MG63 (cell line): ENCODE measurements around the gene ATF6B. TPM values are rescaled to one million over a fixed set of nuclear protein-coding genes. Genes with fewer than 3 reads are reported as not detected.
"Not testable (repeated sequence)": the region's sequence is repeated elsewhere in the genome, so short reads cannot be mapped to it uniquely, and the experiment has no call there.

Source experiments
- DNase-seq: peaks from one replicate; pipeline ENCODE4 v3.0.0-alpha.2; 2020
- H3K27me3 ChIP-seq: fragments of 250-450 bp; sonication (Bioruptor Pico); 2 replicates; pipeline ENCODE4 v1.5.1; 2020; ENCODE audit warnings: mild to moderate bottlenecking, moderate library complexity
- H3K36me3 ChIP-seq: fragments of 250-450 bp; sonication (Bioruptor Pico); 2 replicates; pipeline ENCODE4 v1.5.1; 2020; ENCODE audit warnings: mild to moderate bottlenecking, moderate library complexity
- H3K4me3 ChIP-seq: fragments of 250-450 bp; sonication (Bioruptor Pico); 2 replicates; pipeline ENCODE4 v1.5.1; 2020; ENCODE audit warnings: mild to moderate bottlenecking, moderate library complexity
- H3K9me3 ChIP-seq: fragments of 250-450 bp; sonication (Bioruptor Pico); 2 replicates; pipeline ENCODE4 v1.5.1; 2020; ENCODE audit warnings: mild to moderate bottlenecking, moderate library complexity
- total RNA-seq: library from RNA; depleted of rRNA; stranded (reverse); fragments of >200 nt; shearing (Covaris generic); gene quantifications from 2 replicates; pipeline ENCODE4 v1.2.3, GENCODE V29; 2014; ENCODE audit warnings: low replicate concordance

Gene ATF6B
- total RNA-seq, 1 experiment from 2014 or later: 7.5 TPM

- peak; percentile 78 for DNase-seq
- H3K36me3 ChIP-seq: no peaks in the 10 kb centered on the region
- no peaks in the 10 kb centered on the region for H3K27me3 ChIP-seq
- H3K4me3 ChIP-seq: no peak overlapping the region
- no peaks in the 10 kb centered on the region for H3K9me3 ChIP-seq
Measured at GRCh38 chr6:32082935-32083334, 45.1 kb downstream of the ATF6B start.

DNA sequence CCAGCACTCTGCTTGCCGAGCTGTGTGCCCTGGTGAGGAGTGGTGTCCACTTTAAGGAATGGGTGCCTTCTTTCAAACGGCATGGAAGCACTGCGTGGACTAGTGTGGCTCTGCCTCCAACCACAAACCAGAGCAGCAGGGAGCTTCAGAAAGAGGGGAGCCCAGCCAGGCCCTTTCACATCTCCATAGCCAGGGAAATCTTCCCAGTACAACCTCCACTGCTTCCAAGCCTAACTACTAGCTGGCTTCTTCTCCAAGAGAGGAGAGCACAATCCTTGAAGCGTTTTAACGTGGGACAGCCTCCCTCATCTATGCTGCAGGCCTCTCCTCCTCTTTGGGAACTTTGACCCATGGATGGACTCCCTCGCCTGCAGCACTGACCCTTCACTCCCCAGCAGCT is 45.6 kb downstream of the ATF6B start:
- no peak for DNase-seq

GRCh38 chr6:32081168-32081990 is 46.7 kb downstream of the ATF6B start:
- no peak overlapping the region for H3K4me3 ChIP-seq
- no peaks in the 10 kb centered on the region for H3K36me3 ChIP-seq
- H3K27me3 ChIP-seq: no peaks in the 10 kb centered on the region
- DNase-seq: peak; percentile 93
- no peaks in the 10 kb centered on the region for H3K9me3 ChIP-seq

More for the DNA sequence above, 45.6 kb downstream of the ATF6B start:
- H3K27me3 ChIP-seq: no peaks in the 10 kb centered on the region
- H3K9me3 ChIP-seq: no peaks in the 10 kb centered on the region
- H3K4me3 ChIP-seq: no peak overlapping the region
- no peaks in the 10 kb centered on the region for H3K36me3 ChIP-seq

DNA sequence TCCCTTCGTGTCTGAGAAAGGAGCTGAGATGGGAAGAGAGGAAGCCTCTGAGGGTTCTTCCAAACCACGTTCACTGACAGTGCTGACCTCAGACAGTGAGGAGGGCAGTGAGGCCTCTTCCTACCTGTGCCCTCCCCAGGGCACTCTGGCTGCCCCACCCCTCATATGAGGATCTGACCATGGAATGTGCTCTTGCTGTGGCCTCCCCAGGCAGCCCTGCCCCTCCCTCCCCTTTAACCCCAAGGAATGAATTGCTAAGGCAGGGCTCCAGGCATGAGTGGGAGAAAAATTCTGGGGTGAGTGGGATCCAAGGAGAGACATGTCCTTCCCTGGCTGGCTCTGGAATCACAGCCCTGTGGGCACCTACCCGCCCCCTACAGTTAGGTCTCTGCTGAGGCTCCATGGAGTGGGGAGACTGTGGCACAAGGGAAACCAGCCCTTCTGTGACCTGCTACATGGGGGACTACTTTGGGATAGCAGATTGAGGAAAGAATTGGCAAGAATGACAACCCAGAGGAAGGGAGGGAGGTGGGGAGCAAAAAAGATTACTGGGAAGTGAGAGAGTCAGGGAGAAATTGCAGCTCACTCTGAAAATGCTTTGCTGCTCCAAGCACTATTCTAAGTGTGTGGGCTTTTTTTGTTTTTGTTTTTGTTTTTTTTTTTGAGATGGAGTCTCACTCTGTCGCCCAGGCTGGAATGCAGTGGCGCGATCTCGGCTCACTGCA is 48.3 kb downstream of the ATF6B start:
- peak; percentile 23 for DNase-seq
- no peak overlapping the region for H3K4me3 ChIP-seq
- H3K36me3 ChIP-seq: no peaks in the 10 kb centered on the region
- no peaks in the 10 kb centered on the region for H3K27me3 ChIP-seq
- no peaks in the 10 kb centered on the region for H3K9me3 ChIP-seq

GRCh38 chr6:32076321-32076809 is 51.7 kb downstream of the ATF6B start:
- H3K4me3 ChIP-seq: no peak overlapping the region
- no peaks in the 10 kb centered on the region for H3K27me3 ChIP-seq
- peak; percentile 81 for DNase-seq
- H3K36me3 ChIP-seq: no peaks in the 10 kb centered on the region
- no peaks in the 10 kb centered on the region for H3K9me3 ChIP-seq

DNA sequence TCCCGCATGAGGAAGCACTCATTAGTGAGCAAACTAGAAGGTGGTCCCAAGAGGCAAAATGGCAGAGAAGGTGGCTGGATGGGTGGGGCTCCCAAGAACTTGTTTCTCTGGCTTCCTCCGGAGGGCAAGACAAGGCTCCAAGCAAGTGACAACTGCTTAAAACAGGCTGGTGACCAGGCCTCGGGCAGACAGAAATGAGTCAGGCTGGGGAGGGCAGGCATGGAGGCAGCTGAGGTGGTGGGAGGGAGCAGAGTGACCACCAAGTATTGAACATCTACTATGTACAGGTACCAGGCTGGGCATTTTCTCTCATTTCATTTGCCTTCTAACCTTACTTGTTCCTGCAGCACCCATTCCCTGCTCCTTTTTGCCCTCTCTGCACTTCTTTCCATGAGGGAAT is 52.3 kb downstream of the ATF6B start:
- H3K9me3 ChIP-seq: no peaks in the 10 kb centered on the region
- H3K4me3 ChIP-seq: no peak overlapping the region
- no peaks in the 10 kb centered on the region for H3K27me3 ChIP-seq
- no peaks in the 10 kb centered on the region for H3K36me3 ChIP-seq
- DNase-seq: no peak

DNA sequence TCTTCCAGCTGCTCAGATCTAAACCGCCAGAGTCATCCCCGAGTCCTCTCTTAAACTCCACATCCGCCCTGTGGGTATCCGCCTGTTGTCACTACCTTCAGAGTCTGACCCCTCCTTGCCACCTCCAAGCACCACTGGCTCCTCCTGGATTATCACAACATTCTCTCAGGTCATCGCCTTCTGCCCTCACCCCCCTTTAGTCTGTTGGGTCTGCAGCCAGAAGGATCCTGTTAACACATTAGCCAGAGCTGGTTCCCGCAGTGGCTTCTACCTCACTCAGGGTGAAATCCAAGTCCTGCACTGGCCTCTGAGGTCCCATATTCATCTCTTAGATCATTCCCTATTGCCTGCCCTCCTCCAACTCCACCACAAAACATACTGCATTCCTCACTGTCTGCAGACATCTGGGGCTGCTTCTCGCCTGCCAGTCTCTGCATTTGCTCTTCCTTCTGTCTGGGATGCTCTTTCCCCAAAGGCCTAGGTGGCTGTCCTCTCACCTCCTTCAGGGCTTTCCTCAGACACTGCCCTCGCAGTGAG is 53.0 kb downstream of the ATF6B start:
- Histone ChIP-seq H3K9me3 (no peaks in the 10 kb centered on the region), H3K4me3 (no peak overlapping the region), H3K36me3 (no peaks in the 10 kb centered on the region), H3K27me3 (no peaks in the 10 kb centered on the region)
- DNase-seq: no peak

DNA sequence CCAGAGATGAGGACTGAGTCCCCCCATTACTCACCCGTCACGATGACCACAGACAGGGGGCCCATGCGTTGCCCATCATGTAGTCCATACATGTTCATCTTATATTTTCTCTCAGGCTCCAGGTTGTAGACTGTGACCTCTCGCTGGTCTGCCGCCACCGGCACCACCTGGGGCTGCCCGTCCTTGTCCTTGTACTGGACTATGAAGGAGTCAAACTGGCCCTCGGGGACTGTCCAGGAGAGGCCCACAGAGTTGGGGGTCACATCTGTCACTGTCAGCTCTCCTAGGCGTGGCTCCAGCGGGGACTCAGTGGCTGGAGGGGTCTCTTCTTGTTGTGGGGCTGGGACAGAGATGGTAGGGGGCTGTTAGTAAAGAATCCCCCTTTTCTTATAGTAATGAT is 54.4 kb downstream of the ATF6B start:
- H3K27me3 ChIP-seq: no peaks in the 10 kb centered on the region
- no peaks in the 10 kb centered on the region for H3K9me3 ChIP-seq
- no peak overlapping the region for H3K4me3 ChIP-seq
- DNase-seq: no peak
- no peaks in the 10 kb centered on the region for H3K36me3 ChIP-seq

DNA sequence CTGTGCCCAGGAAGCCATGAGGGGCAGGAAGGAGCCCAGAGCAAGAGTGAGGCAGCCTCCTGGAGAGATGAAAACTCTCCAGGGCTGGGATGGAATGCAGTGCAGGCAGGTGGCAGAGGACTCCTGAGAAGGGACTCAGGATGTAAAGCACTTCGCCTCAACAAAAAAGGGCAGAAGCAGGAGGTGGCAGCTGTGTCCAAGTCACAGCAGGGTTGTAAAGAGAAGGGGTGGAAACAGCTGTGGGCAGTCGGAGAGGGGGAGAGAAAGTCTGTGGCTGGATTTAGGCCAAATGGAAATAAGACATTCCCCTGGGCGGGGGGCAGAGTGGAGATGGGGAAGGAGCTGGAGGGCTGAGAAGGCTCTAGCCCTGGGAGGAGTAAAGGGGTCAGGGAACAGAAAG is 54.9 kb downstream of the ATF6B start:
- no peaks in the 10 kb centered on the region for H3K27me3 ChIP-seq
- H3K36me3 ChIP-seq: no peaks in the 10 kb centered on the region
- H3K4me3 ChIP-seq: no peak overlapping the region
- DNase-seq: no peak
- no peaks in the 10 kb centered on the region for H3K9me3 ChIP-seq

DNA sequence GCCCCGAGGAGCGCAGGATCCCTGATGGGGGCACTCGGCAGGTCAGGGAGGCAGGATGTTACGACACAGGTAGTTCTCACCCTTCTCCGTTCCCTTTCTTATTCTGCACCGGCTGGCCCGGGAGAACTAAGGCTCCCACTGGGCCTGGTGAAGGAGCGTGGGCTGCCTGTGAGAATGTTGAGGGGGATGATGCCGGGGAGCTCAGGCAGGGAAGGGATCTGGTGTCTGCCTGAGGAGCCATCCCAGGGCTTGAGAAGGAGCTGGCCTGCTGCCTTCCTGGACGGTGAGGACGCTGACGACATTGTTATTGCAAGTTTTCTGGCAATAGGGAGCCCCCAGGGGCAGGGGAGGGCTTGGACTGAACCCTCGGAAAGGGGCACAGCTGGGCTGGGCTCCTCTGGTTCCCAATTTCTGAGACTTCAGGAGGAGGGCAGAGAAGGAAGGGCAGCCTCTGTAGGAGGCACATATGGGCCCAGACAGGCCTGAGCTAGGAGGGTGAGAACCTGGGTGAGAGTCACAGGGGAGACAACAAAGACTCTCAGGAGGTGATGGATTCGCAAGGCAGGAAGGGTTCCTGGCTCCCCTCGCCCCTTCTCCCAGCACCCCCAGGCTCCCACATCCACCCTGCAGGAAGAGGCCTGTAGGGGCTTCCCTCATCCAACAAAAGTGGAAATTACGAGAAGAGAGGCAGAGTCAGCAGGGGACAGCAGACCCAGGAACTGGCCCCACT is 57.1 kb downstream of the ATF6B start:
- Histone ChIP-seq H3K4me3 (no peak overlapping the region), H3K27me3 (no peaks in the 10 kb centered on the region), H3K36me3 (no peaks in the 10 kb centered on the region), H3K9me3 (no peaks in the 10 kb centered on the region)
- no peak for DNase-seq

DNA sequence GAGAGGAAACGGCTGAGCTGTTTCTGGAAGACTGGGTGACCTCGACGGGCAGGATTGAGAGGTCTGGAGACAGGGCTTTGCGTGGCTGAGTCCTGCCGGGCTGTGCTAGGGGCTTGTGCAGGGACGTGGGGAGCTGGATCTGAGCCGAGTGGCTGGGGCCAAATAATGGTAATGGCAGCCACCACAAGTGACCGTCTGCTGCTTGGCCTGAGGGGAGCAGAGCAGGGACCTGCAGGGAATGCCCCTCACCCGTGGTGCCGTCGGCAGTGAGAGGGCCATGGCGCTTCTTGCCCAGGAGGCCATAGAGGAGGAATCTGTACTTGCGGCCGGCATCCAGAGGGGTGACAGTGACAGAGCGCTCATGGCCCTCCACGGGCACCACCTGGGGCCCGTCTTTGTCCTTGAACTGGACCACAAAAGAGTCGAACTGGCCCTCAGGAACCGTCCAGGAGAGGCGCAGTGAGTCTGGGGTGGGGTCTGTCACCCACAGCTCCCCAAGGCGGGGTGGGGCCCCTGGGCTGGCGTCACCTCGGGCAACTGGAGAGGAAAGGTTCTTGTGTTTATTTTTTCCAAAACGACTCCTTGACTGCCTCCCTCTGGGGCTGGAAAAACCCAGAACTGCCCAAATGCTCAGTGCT is 58.0 kb downstream of the ATF6B start:
- no peaks in the 10 kb centered on the region for H3K27me3 ChIP-seq
- DNase-seq: no peak
- no peaks in the 10 kb centered on the region for H3K9me3 ChIP-seq
- H3K4me3 ChIP-seq: no peak overlapping the region
- H3K36me3 ChIP-seq: no peaks in the 10 kb centered on the region

DNA sequence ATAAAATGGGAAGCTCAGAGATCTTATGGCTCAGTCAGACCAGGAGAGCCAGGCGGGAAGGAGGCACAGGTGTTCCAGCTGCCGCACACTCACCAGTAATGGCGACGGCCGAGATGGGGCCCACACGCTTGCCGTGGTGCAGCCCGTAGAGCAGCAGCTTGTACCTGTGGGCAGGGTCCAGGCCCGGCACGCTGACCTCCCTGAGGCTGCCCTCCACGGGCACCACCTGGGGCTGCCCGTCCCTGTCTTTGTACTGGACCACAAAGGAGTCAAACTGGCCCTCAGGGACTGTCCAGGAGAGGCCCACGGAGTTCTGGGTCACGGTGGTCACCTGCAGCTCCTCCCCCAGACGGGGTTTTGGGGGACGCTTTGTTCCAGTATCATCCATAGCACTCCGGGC is 58.6 kb downstream of the ATF6B start:
- no peaks in the 10 kb centered on the region for H3K36me3 ChIP-seq
- H3K9me3 ChIP-seq: no peaks in the 10 kb centered on the region
- no peak for DNase-seq
- no peaks in the 10 kb centered on the region for H3K27me3 ChIP-seq
- no peak overlapping the region for H3K4me3 ChIP-seq

GRCh38 chr6:32068867-32069266 is 59.2 kb downstream of the ATF6B start:
- Histone ChIP-seq H3K36me3 (no peaks in the 10 kb centered on the region), H3K4me3 (no peak overlapping the region), H3K27me3 (no peaks in the 10 kb centered on the region), H3K9me3 (no peaks in the 10 kb centered on the region)
- no peak for DNase-seq

- not testable (repeated sequence) for H3K4me3 ChIP-seq, DNase-seq, H3K36me3 ChIP-seq, H3K27me3 ChIP-seq, H3K9me3 ChIP-seq
Measured at GRCh38 chr6:32068315-32068714, 59.7 kb downstream of the ATF6B start.

- H3K36me3 ChIP-seq, H3K4me3 ChIP-seq, H3K9me3 ChIP-seq, H3K27me3 ChIP-seq, DNase-seq: not testable (repeated sequence)
Measured at GRCh38 chr6:32067521-32067920, 60.5 kb downstream of the ATF6B start.
